ENCODE data around the gene NHSL1. TPM values are rescaled to one million over a fixed set of nuclear protein-coding genes. Genes with fewer than 3 reads are reported as not detected.

The NHSL1 gene
- total and polyA plus RNA-seq, 2 of the 8 experiments (the other 6 are each of a cell fraction or from before 2014, with no cell fraction given): 7.2 to 32.4 TPM

DNA sequence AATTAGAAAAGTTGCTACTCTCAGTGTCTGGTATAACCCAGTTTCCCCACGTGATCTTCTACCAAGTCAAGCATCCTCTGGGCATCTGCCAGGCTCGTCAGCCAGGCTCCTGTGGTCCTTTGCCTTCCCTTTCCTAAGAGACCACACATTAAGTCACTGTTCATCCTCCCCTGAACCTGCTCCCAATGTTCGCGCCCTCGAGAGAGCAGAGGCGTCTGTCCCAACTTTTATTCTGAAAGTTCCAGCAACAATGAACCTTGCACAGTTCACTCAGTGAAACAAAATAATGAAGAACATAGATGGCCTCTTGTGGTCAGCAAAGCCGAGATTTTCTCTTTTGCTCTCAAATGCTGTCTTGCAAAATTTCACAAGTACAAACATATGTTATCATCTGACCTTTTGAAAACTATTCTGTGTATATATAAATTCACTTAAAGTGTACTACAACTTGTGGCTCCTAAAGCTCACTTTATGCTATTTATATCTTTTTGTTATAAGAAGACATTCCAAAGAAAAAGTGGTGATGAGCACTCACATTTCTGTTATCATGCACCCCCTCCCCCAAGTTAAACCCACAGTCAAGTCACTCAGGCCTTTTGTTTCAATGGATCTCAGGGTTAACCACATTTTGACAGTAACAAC is 39.2 kb upstream of the NHSL1 start:
- Histone ChIP-seq H3K79me1 (ENCODE audit: low read depth, low read length) (peaks cover 2% of the 10 kb centered on the region; the same call in 1 of the 2 replicates), H4K91ac (replicated peaks; ENCODE audit: insufficient read length, low read length) (no peak overlapping the region), H3K27ac (ENCODE audit: low read depth, low read length) (no peak overlapping the region), H3K9ac (replicated peaks in 1 of 4; ENCODE audit: extremely low read depth in 1 of 4, low read depth in 3 of 4, low read length in 3 of 4) (no peak overlapping the region), H3K4me1 (replicated peaks in 1 of 4; ENCODE audit: control insufficient read depth in 3 of 4, insufficient read depth in 4 of 4, low read length in 3 of 4) (peaks cover 0 to 15% (median 8%) of the 10 kb centered on the region in 4 experiments; a peak in 5 of 7 replicates), H2BK120ac (replicated peaks; ENCODE audit: low read depth, low read length) (no peak overlapping the region), H3K18ac (ENCODE audit: extremely low read depth, low read length) (no peak overlapping the region), H2BK5ac (ENCODE audit: low read depth, low read length) (no peak overlapping the region), H3K79me2 (ENCODE audit: control insufficient read depth in 1 of 2, insufficient read depth in 2 of 2, low read length in 2 of 2) (peaks cover 0 to 42% of the 10 kb centered on the region in 2 experiments; a peak in 3 of 4 replicates), H4K8ac (ENCODE audit: extremely low read depth, insufficient read depth, low read length) (no peak overlapping the region; the same call in 1 of the 2 replicates), H3K14ac (ENCODE audit: insufficient read length) (no peak overlapping the region), H2BK15ac (ENCODE audit: low read length) (no peak overlapping the region), H2BK12ac (ENCODE audit: low read depth, low read length) (no peak overlapping the region), H3K4me2 (ENCODE audit: insufficient read depth in 1 of 2, low read depth in 2 of 2, low read length in 2 of 2) (no peak overlapping the region), H2AK5ac (ENCODE audit: low read depth, low read length) (no peak overlapping the region; the same call in 1 of the 2 replicates), H3K36me3 (ENCODE audit: control insufficient read depth in 2 of 4, insufficient read depth in 4 of 4, low read length in 3 of 4) (no peaks in the 10 kb centered on the region), H3K4me3 (ENCODE audit: extremely low read depth in 1 of 4, insufficient read depth in 2 of 4, low read depth in 3 of 4, low read length in 4 of 4) (no peak overlapping the region), H3K23me2 (ENCODE audit: low read depth, low read length) (no peaks in the 10 kb centered on the region), H3K9me3 (ENCODE audit: insufficient read depth in 2 of 2, low read depth in 1 of 2, low read length in 1 of 2) (no peaks in the 10 kb centered on the region), H3K4ac (replicated peaks; ENCODE audit: insufficient read length, low read depth, low read length) (no peak overlapping the region), H4K5ac (ENCODE audit: insufficient read length, low read depth, low read length) (no peak overlapping the region), H2AFZ (ENCODE audit: low read length) (no peak overlapping the region), H3K56ac (replicated peaks; ENCODE audit: insufficient read length, low read depth, low read length) (no peak overlapping the region), H3K23ac (ENCODE audit: insufficient read length) (no peak overlapping the region), H4K20me1 (replicated peaks in 1 of 2; ENCODE audit: control insufficient read depth in 1 of 2, insufficient read depth in 2 of 2, low read length in 2 of 2) (peaks cover 0 to 2% of the 10 kb centered on the region in 2 experiments), H3K27me3 (replicated peaks in 1 of 4; ENCODE audit: control insufficient read depth in 3 of 4, extremely low read depth in 1 of 4, insufficient read depth in 3 of 4, low read length in 3 of 4) (no peaks in the 10 kb centered on the region), H2BK20ac (ENCODE audit: low read length) (no peak overlapping the region)
- 86% methylated on average over 7 of the region's 7 CpGs; no CpG with 5 or more reads in 1 of the 2 experiments for WGBS, 2 experiments (ENCODE audit: extremely low coverage in 1 of 2, insufficient coverage in 1 of 2, insufficient read length in 1 of 2, insufficient replicate concordance in 2 of 2, low coverage in 1 of 2, low lambda C conversion rate in 2 of 2, missing lambda C conversion rate in 1 of 2)
- FAIRE-seq: no peak
- DNase-seq (ENCODE audit: low read depth in 1 of 2, low spot score in 2 of 2): no peak
- ChIA-PET POLR2A (ENCODE audit: partially characterized antibody) (no interaction called here), CTCF (ENCODE audit: partially characterized antibody) (interaction anchor here (1.9 to 2.7 kb wide), 2 partner anchors 12 to 21 kb away, joined by 4 to 11 read pairs; no protein-coding TSS in a partner anchor)
- TF ChIP-seq CBX8 (IDR thresholded peaks at IDR 0.05; ENCODE audit: borderline replicate concordance, low read depth, low read length) (no peak), SP2 (IDR thresholded peaks at IDR 0.05; ENCODE audit: low read length) (no peak), SP4 (IDR thresholded peaks at IDR 0.05; ENCODE audit: low read length) (no peak)
